AG04449 (cell line): ENCODE data around the gene SST.

Experiments used
- CTCF ChIA-PET: fragments of 350-600 bp; formaldehyde crosslinking; extraction: SDS; loops from one replicate; lab custom pipeline; 2021; ENCODE audit warnings: antibody characterized with exemption; lab: Yijun Ruan, JAX
- POLR2A ChIA-PET: fragments of 400-600, 350-600 bp; formaldehyde crosslinking; extraction: SDS; loops from one replicate; lab custom pipeline; 2020; ENCODE audit warnings: antibody characterized with exemption, inconsistent platforms; lab: Yijun Ruan, JAX
- DNase-seq: peaks from one replicate; pipeline ENCODE4 v3.0.0-alpha.2; 2010; ENCODE audit warnings: low read depth, low spot score
- H3K4me3 ChIP-seq: 2 replicates; pipeline ENCODE4 v1.5.1; 2011; ENCODE audit warnings: low read depth, mild to moderate bottlenecking, control low read depth, low read length
- CTCF ChIP-seq: IDR thresholded peaks from one replicate; pipeline ENCODE4 v1.5.1; 2011; ENCODE audit warnings: mild to moderate bottlenecking, moderate library complexity, low read length, control low read depth, inconsistent platforms; ENCODE audit not compliant: insufficient read depth; ENCODE audit errors: missing control alignments

The SST gene

GRCh38 chr3:187679638-187680396 lies 9.6 kb upstream of the SST start:
- no peak for DNase-seq
- TF ChIP-seq CTCF: peak; percentile 93
- ChIA-PET POLR2A (interaction anchor here (1.1 kb wide), 1 partner anchor 361 kb away, joined by 6 read pairs; no protein-coding TSS in a partner anchor), CTCF (interaction anchor here (0.6 to 24.9 kb wide), 94 partner anchors 8 to 1276 kb away, joined by 3 to 1530 read pairs (median 5); partner anchors contain the start of genes MASP1, RPL39L, RTP2 and RTP4)
- no peak overlapping the region for H3K4me3 ChIP-seq

- POLR2A ChIA-PET: no interaction called here
These were observed 8.6 kb upstream of the SST start for GRCh38 chr3:187678726-187679268.

GRCh38 chr3:187677604-187678003 lies 7.4 kb upstream of the SST start:
- H3K4me3 ChIP-seq: no peak overlapping the region
- CTCF ChIA-PET: interaction anchor here (0.9 to 24.9 kb wide), 12 partner anchors 10 to 564 kb away, joined by 3 to 1530 read pairs (median 12); partner anchors contain the start of gene RTP4
- no peak for TF ChIP-seq CTCF
- POLR2A ChIA-PET: no interaction called here
- no peak for DNase-seq

More at GRCh38 chr3:187678726-187679268, 8.6 kb upstream of the SST start:
- CTCF ChIA-PET: interaction anchor here (0.6 to 24.9 kb wide), 91 partner anchors 8 to 1277 kb away, joined by 3 to 1530 read pairs (median 5); partner anchors contain the start of genes MASP1, RPL39L, RTP2 and RTP4
- DNase-seq: no peak
- peak; percentile 62 for TF ChIP-seq CTCF
- H3K4me3 ChIP-seq: no peak overlapping the region

- ChIA-PET POLR2A (no interaction called here), CTCF (interaction anchor here (0.9 to 24.9 kb wide), 4 partner anchors 8 to 454 kb away, joined by 3 to 1530 read pairs (median 270); no protein-coding TSS in a partner anchor)
- no peak for DNase-seq
- TF ChIP-seq CTCF: no peak
- no peak overlapping the region for H3K4me3 ChIP-seq
These were observed 2.8 kb upstream of the SST start for GRCh38 chr3:187673012-187673411.

GRCh38 chr3:187667526-187667925 lies 2.7 kb downstream of the SST start:
- H3K4me3 ChIP-seq: no peak overlapping the region
- DNase-seq: no peak
- ChIA-PET CTCF (interaction anchor here (1.0 to 24.9 kb wide), 8 partner anchors 9 to 554 kb away, joined by 3 to 1530 read pairs (median 10); no protein-coding TSS in a partner anchor), POLR2A (no interaction called here)
- TF ChIP-seq CTCF: no peak
